GM18858 (cell line): ENCODE measurements around the gene GCNA.

Experiments used
- ATAC-seq: cut with Tn5 transposase; IDR thresholded peaks from one replicate; pipeline ENCODE4 v1.9.1; 2021; ENCODE audit not compliant: unreplicated experiment

The GCNA gene, protein sequence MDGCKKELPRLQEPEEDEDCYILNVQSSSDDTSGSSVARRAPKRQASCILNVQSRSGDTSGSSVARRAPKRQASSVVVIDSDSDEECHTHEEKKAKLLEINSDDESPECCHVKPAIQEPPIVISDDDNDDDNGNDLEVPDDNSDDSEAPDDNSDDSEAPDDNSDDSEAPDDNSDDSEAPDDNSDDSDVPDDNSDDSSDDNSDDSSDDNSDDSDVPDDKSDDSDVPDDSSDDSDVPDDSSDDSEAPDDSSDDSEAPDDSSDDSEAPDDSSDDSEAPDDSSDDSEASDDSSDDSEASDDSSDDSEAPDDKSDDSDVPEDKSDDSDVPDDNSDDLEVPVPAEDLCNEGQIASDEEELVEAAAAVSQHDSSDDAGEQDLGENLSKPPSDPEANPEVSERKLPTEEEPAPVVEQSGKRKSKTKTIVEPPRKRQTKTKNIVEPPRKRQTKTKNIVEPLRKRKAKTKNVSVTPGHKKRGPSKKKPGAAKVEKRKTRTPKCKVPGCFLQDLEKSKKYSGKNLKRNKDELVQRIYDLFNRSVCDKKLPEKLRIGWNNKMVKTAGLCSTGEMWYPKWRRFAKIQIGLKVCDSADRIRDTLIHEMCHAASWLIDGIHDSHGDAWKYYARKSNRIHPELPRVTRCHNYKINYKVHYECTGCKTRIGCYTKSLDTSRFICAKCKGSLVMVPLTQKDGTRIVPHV

GRCh38 chrX:71578253-71579135 lies at the start of gene GCNA:
TSS of gene GCNA (plus strand) at chrX:71578437. CDS start at chrX:71580822, 2,385 bp downstream.
- no peak for ATAC-seq

- no peak for ATAC-seq
These were observed 46.0 kb upstream of the GCNA start for GRCh38 chrX:71532078-71532752.

DNA sequence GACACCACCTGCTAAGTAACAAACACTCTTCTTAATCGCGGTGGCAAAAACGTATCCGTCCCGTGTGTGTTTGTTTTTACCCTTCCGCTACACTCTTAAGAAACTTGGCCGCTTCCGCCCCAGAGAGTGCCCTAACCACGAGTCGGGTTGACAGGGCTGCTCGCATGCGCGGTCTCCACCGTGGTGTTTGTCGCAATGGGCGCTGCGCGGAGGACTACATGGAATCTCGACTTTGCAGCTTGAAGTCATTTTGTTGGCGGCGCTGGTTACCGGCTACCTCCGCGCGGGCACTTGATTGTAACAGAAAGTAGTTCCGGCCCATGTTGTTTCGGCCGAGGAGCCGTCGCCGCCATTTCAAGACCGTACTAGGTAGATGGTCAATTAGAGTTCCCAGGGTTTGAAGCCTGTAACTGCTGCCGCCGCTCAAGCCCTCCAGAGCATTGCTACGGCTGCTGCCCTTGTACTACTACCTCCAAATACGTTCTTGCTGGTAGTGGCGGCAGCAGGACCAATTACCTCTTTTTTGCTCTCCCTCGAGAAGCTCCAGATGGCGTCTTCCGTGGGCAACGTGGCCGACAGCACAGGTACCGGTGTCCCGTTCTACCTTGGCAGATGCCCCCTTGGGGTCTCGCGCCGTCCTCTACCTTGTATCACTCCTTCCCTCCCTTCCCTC lies 45.3 kb upstream of the GCNA start, which contains the start of gene OGT:
OGT (plus strand) TSS at position 352 of the 673 bp plus-strand sequence; CDS start at position 548, 196 bp downstream.
- peak; percentile 50 for ATAC-seq

DNA sequence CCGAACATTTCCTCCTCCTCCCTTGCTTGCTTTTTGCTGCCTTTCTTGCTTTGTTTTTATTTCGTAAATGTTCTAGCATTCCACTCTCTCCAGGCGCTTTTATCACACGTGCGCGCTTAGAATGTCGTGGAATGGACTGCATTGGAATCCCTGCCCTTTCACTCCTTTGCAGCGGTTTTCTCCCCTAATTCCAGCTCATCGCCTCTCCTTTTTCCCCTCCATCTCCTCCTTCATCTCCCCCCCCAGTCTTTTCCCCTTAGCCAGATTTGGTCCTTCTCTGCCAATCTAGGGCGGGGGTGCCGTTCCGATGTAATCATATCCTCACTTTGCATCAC lies 44.8 kb upstream of the GCNA start:
- no peak for ATAC-seq

DNA sequence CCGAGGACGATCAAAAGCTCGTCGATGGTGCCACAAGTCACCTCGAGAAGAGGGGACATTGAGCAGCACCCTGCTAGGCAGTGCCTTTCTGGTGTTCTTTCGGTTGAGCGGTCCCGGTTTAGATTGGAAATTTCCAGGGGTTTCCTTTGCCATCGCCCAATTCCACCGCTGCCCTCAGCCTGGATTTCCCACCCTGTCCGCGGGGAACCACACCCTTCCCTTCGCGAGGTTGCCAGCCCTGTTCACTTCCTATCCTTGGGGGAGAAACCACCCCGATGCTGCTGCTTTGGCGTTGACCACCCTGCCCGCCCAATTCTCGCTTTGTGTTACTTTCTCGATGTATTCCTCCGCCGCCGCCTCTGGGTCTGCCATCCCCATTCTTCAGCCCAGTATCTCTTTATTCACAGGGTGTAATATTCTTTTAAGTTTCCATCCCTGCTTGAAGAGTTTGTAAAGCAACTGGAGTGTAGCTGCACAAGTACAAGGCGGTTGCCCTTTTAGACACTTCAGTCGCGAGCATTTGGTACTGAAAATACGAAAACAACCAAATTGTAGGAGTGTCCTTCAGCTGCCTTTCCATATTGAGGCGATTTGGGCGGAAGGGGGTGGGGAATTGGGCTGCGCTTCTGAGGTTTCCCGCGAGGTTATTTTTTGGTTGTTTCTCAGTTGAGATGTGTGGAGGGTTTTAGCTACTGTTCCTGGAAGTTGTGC lies 44.2 kb upstream of the GCNA start:
- ATAC-seq: no peak

DNA sequence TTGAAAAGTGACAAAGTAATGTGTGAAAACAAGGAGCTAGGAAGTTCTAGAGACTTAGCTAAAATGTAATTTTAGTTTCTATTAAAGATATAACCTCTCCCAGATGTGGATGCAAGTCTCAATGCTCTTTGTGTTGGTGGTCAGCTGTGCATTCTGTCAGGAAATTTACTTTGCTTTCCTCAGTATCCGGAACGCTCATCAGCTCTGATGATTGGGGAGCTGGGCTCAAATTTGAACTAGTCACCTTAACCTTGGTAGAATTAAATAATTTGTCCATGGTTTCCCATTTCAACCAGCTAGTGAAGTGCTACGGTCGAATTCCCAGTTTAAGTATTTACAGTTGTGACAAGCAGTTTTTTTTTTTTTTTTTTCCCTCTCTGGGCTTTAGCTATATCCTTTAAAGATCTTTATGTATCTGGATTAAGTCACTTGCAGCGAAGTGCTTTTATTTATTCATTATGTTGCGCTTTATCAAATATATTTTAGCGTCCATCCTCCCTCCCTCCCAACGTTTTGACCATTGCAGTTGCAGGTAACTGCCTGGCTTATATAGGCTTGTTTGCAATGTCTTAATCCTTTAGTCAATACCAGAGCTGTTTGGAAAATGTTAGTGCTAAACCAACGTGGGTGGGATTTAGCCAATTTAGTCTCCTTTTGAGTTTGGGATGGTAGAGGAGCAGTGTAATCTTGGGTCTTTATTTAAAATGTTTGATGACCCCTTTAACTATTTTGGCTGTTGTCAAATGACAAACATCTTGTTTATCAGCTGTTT lies 43.3 kb upstream of the GCNA start:
- no peak for ATAC-seq

DNA sequence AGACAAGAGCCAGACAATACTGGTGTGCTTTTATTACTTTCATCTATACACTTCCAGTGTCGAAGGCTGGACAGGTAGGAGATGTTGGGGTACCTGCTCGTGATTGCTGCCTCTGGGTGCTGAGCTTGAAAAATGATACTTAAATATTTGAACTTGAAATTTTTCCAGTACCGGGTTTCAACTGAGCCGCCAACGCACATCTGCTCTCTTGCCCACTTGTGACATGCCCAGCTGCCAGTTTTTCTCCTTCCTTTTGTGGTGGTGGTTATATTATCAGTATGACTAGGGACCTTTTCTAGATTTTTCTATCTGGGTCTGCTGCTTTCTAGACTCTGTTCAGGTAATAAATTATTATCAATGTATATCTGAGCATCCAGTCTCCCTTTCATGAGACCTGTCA lies 42.0 kb upstream of the GCNA start:
- no peak for ATAC-seq

DNA sequence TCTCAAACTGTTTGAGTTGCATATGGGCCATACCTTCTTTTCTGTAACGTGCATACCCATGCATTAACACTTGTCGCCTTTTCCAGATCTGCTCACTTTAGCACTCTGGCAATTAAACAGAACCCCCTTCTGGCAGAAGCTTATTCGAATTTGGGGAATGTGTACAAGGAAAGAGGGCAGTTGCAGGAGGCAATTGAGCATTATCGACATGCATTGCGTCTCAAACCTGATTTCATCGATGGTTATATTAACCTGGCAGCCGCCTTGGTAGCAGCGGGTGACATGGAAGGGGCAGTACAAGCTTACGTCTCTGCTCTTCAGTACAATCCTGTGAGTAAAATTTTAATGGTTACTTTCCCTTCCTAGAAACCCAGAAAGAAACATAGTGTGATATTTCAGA lies 40.5 kb upstream of the GCNA start:
- no peak for ATAC-seq

DNA sequence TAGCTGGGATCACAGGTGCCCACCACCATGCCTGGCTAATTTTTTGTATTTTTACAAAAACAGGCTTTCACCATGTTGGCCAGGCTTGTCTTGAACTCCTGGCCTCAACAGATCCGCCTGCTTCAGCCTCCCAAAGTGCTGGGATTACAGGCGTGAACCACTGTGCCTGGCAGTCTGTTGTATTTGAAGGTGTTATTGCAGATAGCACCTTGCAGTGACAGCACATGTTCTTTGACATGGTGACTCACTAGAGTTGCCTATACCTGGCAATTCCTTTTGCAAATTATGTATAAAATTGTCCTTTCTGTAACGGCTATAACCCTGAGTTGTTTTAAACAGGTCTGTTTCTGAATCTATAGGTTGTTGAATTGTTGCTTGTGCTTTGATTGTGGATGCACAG lies 37.4 kb upstream of the GCNA start:
- peak; percentile 9 for ATAC-seq

GRCh38 chrX:71541210-71542022 lies 36.8 kb upstream of the GCNA start:
- peak; percentile 75 for ATAC-seq

- no peak for ATAC-seq
These were observed 35.8 kb upstream of the GCNA start for GRCh38 chrX:71542411-71542810.

- ATAC-seq: no peak
These were observed 35.4 kb upstream of the GCNA start for GRCh38 chrX:71542825-71543224.

- no peak for ATAC-seq
These were observed 34.9 kb upstream of the GCNA start for GRCh38 chrX:71543316-71543715.

- ATAC-seq: no peak
These were observed 32.9 kb upstream of the GCNA start for GRCh38 chrX:71545364-71545763.

- ATAC-seq: no peak
These were observed 31.4 kb upstream of the GCNA start for GRCh38 chrX:71546879-71547278.

GRCh38 chrX:71547339-71547738 lies 30.9 kb upstream of the GCNA start:
- no peak for ATAC-seq

- ATAC-seq: no peak
These were observed 28.3 kb upstream of the GCNA start for GRCh38 chrX:71549986-71550385.

DNA sequence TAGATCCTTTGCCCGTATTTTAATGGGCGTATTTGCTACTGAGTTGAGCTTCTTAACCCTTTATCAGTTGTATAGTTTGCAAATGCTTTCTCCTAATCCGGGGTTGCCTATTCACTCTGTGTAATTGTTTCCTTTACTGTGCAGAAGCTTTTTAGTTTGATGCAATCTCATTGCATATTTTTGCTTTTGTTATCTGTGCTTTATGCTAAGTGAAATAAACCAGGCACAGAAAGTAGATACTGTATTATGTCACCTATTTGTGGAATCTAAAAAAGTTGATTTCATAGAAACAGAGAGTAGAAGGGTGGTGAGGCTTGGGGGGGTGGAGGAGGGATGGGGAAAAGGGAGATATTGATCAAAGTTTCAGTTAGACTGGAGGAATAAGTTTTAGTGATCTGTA lies 27.7 kb upstream of the GCNA start:
- no peak for ATAC-seq
